ENCODE results near the gene CELF5.
A peak's percentile ranks its signal among the peaks of the same experiment; 100 is the strongest.
"Not testable (repeated sequence)": the region's sequence is repeated elsewhere in the genome, so short reads cannot be mapped to it uniquely, and the experiment has no call there.

The CELF5 gene

GRCh38 chr19:3274245-3274941 is 49.9 kb downstream of the CELF5 start:
- DNase-seq (ENCODE audit: low read depth) = no peak

- peak; percentile 18 for DNase-seq (ENCODE audit: low read depth)
Measured at GRCh38 chr19:3274942-3275582, 50.6 kb downstream of the CELF5 start.

GRCh38 chr19:3275583-3276340 is 51.3 kb downstream of the CELF5 start:
- peak; percentile 94 for DNase-seq (ENCODE audit: low read depth)

GRCh38 chr19:3276341-3276799 is 51.9 kb downstream of the CELF5 start:
- DNase-seq (ENCODE audit: low read depth) = peak; percentile 44

GRCh38 chr19:3277649-3278048 is 53.2 kb downstream of the CELF5 start:
- DNase-seq (ENCODE audit: low read depth) = no peak

- DNase-seq (ENCODE audit: low read depth) = no peak
Measured at GRCh38 chr19:3278294-3278693, 53.8 kb downstream of the CELF5 start.

GRCh38 chr19:3278749-3279148 is 54.3 kb downstream of the CELF5 start:
- DNase-seq (ENCODE audit: low read depth) = no peak

- DNase-seq (ENCODE audit: low read depth) = no peak
Measured at GRCh38 chr19:3279306-3279705, 54.8 kb downstream of the CELF5 start.

GRCh38 chr19:3281026-3281425 is 56.6 kb downstream of the CELF5 start:
- no peak for DNase-seq (ENCODE audit: low read depth)

GRCh38 chr19:3282155-3282554 is 57.7 kb downstream of the CELF5 start:
- no peak for DNase-seq (ENCODE audit: low read depth)

GRCh38 chr19:3282564-3282963 is 58.1 kb downstream of the CELF5 start:
- no peak for DNase-seq (ENCODE audit: low read depth)

- DNase-seq (ENCODE audit: low read depth) = no peak
Measured at GRCh38 chr19:3283246-3283751, 58.8 kb downstream of the CELF5 start.

- no peak for DNase-seq (ENCODE audit: low read depth)
Measured at GRCh38 chr19:3283886-3284657, 59.6 kb downstream of the CELF5 start.

- peak; percentile 60 for DNase-seq (ENCODE audit: low read depth)
Measured at GRCh38 chr19:3284759-3285646, 60.5 kb downstream of the CELF5 start.

- DNase-seq (ENCODE audit: low read depth) = peak; percentile 59
Measured at GRCh38 chr19:3285647-3286176, 61.3 kb downstream of the CELF5 start.

GRCh38 chr19:3287814-3288213 is 63.4 kb downstream of the CELF5 start:
- no peak for DNase-seq (ENCODE audit: low read depth)

- DNase-seq (ENCODE audit: low read depth) = not testable (repeated sequence)
Measured at GRCh38 chr19:3288437-3288836, 64.0 kb downstream of the CELF5 start.

GRCh38 chr19:3289971-3290569 is 65.6 kb downstream of the CELF5 start:
- no peak for DNase-seq (ENCODE audit: low read depth)

GRCh38 chr19:3290858-3291257 is 66.4 kb downstream of the CELF5 start:
- not testable (repeated sequence) for DNase-seq (ENCODE audit: low read depth)

GRCh38 chr19:3291644-3292043 is 67.2 kb downstream of the CELF5 start:
- no peak for DNase-seq (ENCODE audit: low read depth)
